Measurements from ENCODE around the gene TENM3.
"Not testable (repeated sequence)": the region's sequence is repeated elsewhere in the genome, so short reads cannot be mapped to it uniquely, and the experiment has no call there.

TENM3 gene

DNA sequence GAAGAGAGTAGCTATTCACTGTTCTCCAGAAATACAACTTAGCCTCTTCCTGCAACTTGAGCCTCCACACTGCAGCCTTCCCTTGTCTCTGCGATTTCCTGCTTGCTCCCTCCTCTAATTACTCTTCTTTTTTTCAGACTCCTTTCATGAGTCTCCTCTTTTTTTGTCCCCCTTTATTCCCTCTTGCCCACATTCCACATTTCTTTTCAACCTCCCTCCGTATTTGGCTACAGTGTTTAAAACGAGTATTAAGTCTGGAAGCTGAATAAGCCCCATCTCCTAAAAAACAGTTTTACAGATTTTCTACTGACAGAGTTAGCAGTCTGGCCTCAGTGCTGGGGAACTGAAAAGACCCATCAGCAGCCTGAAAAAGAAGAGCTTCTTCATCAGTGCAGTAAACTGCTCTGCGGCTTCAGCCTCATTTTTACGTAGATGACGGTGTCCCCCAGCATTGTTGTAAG, 141.5 kb downstream of the TENM3 start:
- Histone ChIP-seq H3K27me3 (ENCODE audit: low read depth, low read length) (peaks cover 35% of the 10 kb centered on the region), H3K4me3 (ENCODE audit: low read length) (no peak overlapping the region), H3K9ac (ENCODE audit: low read length) (no peak overlapping the region), H3K36me3 (replicated peaks; ENCODE audit: low read depth, low read length) (no peaks in the 10 kb centered on the region), H3K4me2 (ENCODE audit: low read length) (no peak overlapping the region), H3K79me2 (ENCODE audit: low read length) (no peaks in the 10 kb centered on the region), H2AFZ (ENCODE audit: low read depth, low read length) (no peak overlapping the region), H3K4me1 (ENCODE audit: low read length) (peaks cover 6% of the 10 kb centered on the region), H3K27ac (ENCODE audit: low read length) (no peak overlapping the region), H4K20me1 (ENCODE audit: insufficient read depth, low read length) (no peaks in the 10 kb centered on the region), H3K9me3 (ENCODE audit: insufficient read depth, low read length) (no peaks in the 10 kb centered on the region)
- TF ChIP-seq EZH2phosphoT487 (IDR thresholded peaks at IDR 0.05; ENCODE audit: low read depth), result no peak
- TF ChIP-seq, protein P1, sequence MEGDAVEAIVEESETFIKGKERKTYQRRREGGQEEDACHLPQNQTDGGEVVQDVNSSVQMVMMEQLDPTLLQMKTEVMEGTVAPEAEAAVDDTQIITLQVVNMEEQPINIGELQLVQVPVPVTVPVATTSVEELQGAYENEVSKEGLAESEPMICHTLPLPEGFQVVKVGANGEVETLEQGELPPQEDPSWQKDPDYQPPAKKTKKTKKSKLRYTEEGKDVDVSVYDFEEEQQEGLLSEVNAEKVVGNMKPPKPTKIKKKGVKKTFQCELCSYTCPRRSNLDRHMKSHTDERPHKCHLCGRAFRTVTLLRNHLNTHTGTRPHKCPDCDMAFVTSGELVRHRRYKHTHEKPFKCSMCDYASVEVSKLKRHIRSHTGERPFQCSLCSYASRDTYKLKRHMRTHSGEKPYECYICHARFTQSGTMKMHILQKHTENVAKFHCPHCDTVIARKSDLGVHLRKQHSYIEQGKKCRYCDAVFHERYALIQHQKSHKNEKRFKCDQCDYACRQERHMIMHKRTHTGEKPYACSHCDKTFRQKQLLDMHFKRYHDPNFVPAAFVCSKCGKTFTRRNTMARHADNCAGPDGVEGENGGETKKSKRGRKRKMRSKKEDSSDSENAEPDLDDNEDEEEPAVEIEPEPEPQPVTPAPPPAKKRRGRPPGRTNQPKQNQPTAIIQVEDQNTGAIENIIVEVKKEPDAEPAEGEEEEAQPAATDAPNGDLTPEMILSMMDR (IDR thresholded peaks at IDR 0.05; ENCODE audit: low read depth, low read length), result no peak

DNA sequence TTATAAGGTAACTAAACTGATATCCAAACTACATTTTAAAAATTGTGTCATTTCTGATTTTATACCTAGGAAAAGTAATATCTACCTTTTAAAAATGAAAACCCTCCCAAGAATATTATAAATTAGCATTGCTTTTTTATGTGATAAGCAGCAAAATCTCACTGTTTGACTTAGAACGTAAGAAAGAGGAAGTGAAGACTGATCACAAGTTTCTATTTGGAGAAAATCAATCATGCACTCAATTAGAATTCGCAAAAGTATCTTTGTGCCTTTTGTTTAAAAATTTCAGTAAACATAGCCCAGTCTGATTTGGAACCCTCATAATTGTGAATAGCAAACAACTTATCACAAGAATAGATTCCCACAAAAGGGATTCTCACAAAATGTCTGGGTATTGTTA, 142.7 kb downstream of the TENM3 start:
- H3K9ac ChIP-seq (ENCODE audit: low read length), result no peak overlapping the region
- H3K79me2 ChIP-seq (ENCODE audit: low read length), result no peaks in the 10 kb centered on the region

DNA sequence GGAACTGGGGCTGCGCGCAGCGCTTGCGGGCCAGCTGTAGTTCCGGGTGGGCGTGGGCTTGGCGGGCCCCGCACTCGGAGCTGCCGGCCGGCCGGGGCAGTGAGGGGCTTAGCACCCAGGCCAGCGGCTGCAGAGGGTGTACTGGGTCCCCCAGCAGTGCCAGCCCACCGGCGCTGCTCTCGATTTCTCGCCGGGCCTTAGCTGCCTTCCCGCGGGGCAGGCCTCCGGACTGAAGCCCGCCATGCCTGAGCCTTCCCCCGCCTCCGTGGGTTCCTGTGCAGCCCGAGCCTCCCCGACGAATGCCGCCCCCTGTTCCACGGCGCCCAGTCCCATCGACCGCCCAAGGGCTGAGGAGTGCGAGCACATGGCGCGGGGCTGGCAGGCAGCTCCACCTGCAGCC, 143.4 kb downstream of the TENM3 start:
- not testable (repeated sequence) for H3K9ac ChIP-seq (ENCODE audit: low read length); H3K9me3 ChIP-seq (ENCODE audit: insufficient read depth, low read length); H3K4me3 ChIP-seq (ENCODE audit: low read length); H2AFZ ChIP-seq (ENCODE audit: low read depth, low read length); H3K4me2 ChIP-seq (ENCODE audit: low read length); H4K20me1 ChIP-seq (ENCODE audit: insufficient read depth, low read length); H3K36me3 ChIP-seq (replicated peaks; ENCODE audit: low read depth, low read length); H3K79me2 ChIP-seq (ENCODE audit: low read length); H3K27ac ChIP-seq (ENCODE audit: low read length); H3K4me1 ChIP-seq (ENCODE audit: low read length)
- peaks cover 45% of the 10 kb centered on the region for H3K27me3 ChIP-seq (ENCODE audit: low read depth, low read length)

More for the DNA sequence above, 142.7 kb downstream of the TENM3 start:
- Histone ChIP-seq H3K27me3 (ENCODE audit: low read depth, low read length) (peaks cover 45% of the 10 kb centered on the region), H3K27ac (ENCODE audit: low read length) (no peak overlapping the region), H3K4me1 (ENCODE audit: low read length) (peaks cover 6% of the 10 kb centered on the region), H3K9me3 (ENCODE audit: insufficient read depth, low read length) (no peaks in the 10 kb centered on the region), H3K4me2 (ENCODE audit: low read length) (no peak overlapping the region), H3K4me3 (ENCODE audit: low read length) (no peak overlapping the region), H3K36me3 (replicated peaks; ENCODE audit: low read depth, low read length) (no peaks in the 10 kb centered on the region), H4K20me1 (ENCODE audit: insufficient read depth, low read length) (no peaks in the 10 kb centered on the region), H2AFZ (ENCODE audit: low read depth, low read length) (no peak overlapping the region)
- TF ChIP-seq, protein P1 (IDR thresholded peaks at IDR 0.05; ENCODE audit: low read depth, low read length), result no peak
- TF ChIP-seq EZH2phosphoT487 (IDR thresholded peaks at IDR 0.05; ENCODE audit: low read depth), result no peak

DNA sequence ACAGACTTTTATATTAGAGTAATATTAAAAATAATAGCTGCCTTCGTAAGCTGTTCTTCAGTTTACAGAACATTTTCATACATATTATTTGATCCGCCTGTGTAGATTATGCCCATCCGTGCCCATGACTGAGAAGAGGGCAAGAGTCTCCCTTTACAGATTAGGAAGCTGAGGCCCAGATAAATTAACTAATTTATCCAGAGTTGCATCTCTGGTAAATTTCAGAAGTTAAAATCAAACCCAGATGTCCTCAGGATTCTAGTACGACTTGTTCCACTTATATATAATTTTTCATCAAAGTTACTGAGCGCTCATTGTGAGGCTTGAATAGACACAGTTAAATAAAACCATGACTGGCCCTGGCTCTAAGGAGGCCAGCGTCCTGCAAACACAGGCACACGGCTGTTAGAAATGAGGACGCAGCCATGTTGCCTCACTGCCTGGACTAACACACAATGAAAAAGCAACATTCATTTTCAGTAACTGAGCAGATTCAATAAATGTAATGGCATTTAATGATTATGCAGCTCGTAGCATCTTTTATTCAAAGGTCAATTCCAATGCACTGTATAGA, 148.0 kb downstream of the TENM3 start:
- no peak overlapping the region for H3K27ac ChIP-seq (ENCODE audit: low read length)
- no peak overlapping the region for H3K9ac ChIP-seq (ENCODE audit: low read length)
- no peaks in the 10 kb centered on the region for H4K20me1 ChIP-seq (ENCODE audit: insufficient read depth, low read length)
- no peak overlapping the region for H3K4me2 ChIP-seq (ENCODE audit: low read length)
- H3K36me3 ChIP-seq (replicated peaks; ENCODE audit: low read depth, low read length), result no peaks in the 10 kb centered on the region
- peaks cover 37% of the 10 kb centered on the region for H3K27me3 ChIP-seq (ENCODE audit: low read depth, low read length)
- H3K9me3 ChIP-seq (ENCODE audit: insufficient read depth, low read length), result no peaks in the 10 kb centered on the region
- H2AFZ ChIP-seq (ENCODE audit: low read depth, low read length), result no peak overlapping the region
- TF ChIP-seq, protein P1 (IDR thresholded peaks at IDR 0.05; ENCODE audit: low read depth, low read length), result no peak
- no peak for TF ChIP-seq EZH2phosphoT487 (IDR thresholded peaks at IDR 0.05; ENCODE audit: low read depth)
- H3K4me3 ChIP-seq (ENCODE audit: low read length), result no peak overlapping the region
- H3K79me2 ChIP-seq (ENCODE audit: low read length), result no peaks in the 10 kb centered on the region
- no peaks in the 10 kb centered on the region for H3K4me1 ChIP-seq (ENCODE audit: low read length)
